T-helper 1 cell (primary cell): ENCODE data around the gene RNASE9.
"Not testable (repeated sequence)": the region's sequence is repeated elsewhere in the genome, so short reads cannot be mapped to it uniquely, and the experiment has no call there.

Source experiments
- DNase-seq, 5 donors: peaks; one replicate each; pipeline ENCODE4 v3.0.0-alpha.2; 2012 to 2020

Gene RNASE9

DNA sequence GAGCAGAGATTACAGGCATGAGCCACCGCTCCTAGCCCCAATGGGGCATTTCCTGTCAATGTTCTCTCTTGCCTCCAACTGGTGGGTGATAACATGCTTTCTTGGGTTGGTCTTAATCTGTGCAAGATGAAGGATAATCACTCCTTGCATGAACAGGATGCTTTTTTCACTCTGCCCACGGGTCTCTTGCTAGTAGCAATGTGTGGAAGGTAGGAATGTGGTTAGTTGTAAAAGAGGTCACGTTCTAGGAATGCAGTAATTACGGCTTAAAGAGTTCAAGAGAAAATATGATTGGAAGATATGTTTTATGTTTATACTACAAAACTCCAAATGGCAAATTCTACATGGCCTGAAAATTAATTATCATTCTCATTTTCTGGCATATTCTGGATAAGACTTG is 45.0 kb downstream of the RNASE9 start:
- no peak for DNase-seq

DNA sequence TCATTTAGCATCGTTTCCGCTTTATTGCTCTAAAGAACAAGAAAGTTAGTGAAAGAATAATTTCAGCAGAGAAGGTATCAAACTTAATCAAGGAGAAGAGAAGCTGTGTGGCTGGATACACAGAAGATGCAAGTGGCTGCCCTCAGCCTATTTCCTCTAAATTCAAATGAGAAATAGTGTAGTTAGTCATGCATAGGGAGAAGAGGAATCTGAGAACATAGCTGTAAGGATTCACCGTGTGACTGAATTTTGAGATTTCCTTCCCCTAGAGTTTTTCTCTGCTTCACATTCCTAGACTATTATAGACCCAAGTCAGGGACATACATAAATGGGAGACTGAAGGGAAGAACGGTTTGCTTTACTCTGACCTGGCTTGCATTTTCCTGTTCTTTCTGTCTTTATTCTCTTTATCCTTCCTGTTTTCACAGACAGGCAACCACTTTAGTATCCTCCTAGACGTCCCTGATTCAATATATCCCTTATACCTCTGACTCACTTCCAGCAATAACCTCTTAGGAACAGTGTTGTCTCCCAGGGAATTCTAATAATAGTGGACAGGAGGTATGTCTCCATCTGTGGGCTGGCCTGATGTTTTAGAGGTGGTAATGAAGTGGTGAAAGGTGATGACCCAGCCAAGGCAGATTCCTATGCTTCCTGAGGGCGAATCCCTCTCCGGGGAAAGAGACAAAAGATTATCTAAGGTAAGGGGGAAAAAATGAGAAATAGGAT is 48.5 kb downstream of the RNASE9 start:
- DNase-seq: no peak

DNA sequence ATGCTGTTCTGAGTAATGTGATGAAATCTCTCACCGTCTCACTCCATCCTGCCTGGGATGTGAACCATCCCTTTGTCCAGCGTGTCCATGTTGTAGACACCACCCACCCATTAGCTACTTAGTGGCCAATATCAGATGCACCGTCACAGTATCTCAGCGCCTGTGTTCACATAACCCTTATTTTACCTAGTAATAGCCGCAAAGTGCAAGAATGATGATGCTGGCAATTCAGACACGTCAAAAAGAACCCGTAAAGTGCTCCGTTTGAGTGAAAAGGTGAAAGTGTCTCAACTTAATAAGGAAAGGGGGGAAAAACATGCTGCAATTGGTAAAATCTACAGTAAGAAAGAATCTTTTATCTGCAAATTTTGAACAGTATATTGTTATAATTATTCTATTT is 52.5 kb downstream of the RNASE9 start:
- no peak for DNase-seq

DNA sequence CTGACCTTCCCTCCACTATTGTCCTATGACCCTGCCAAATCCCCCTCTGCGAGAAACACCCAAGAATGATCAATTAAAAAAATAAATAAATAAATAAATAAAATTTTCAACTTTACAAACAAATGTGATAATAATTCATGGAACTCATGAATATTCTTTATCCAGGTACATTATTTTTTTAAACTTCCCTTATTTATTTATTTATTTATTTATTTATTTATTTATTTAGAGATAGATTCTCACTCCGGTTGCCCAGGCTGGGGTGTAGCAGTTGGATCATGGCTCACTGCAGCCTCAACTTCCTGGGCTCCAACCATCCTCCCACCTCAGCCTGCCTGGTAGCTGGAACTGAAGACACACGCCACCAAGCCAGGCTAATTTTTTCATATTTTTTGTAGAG is 53.3 kb downstream of the RNASE9 start:
- DNase-seq: not testable (repeated sequence)

DNA sequence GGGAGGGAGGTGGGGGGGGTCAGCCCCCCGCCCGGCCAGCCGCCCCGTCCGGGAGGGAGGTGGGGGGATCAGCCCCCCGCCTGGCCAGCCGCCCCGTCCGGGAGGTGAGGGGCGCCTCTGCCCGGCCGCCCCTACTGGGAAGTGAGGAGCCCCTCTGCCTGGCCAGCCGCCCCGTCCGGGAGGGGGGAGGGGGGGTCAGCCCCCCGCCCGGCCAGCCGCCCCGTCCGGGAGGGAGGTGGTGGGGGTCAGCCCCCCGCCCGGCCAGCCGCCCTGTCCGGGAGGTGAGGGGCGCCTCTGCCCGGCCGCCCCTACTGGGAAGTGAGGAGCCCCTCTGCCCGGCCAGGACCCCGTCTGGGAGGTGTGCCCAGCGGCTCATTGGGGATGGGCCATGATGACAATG is 54.1 kb downstream of the RNASE9 start:
- DNase-seq: not testable (repeated sequence)

DNA sequence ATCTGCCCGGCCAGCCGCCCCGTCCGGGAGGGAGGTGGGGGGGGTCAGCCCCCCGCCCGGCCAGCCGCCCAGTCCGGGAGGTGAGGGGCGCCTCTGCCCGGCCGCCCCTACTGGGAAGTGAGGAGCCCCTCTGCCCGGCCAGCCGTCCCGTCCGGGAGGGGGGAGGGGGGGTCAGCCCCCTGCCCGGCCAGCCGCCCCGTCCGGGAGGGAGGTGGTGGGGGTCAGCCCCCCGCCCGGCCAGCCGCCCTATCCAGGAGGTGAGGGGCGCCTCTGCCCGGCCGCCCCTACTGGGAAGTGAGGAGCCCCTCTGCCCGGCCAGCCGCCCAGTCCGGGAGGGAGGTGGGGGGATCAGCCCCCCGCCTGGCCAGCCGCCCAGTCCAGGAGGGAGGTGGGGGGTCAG is 54.6 kb downstream of the RNASE9 start:
- DNase-seq: not testable (repeated sequence)
